ENCODE data around the gene HSD17B14. TPM values are rescaled to one million over a fixed set of nuclear protein-coding genes. Genes with fewer than 3 reads are reported as not detected.
A peak's percentile ranks its signal among the peaks of the same experiment; 100 is the strongest.

HSD17B14 gene
- total and polyA plus RNA-seq, 9 of the 15 experiments (the other 6 are each of a cell fraction or from before 2014, with no cell fraction given) = 0.16 TPM; not detected in 8

DNA sequence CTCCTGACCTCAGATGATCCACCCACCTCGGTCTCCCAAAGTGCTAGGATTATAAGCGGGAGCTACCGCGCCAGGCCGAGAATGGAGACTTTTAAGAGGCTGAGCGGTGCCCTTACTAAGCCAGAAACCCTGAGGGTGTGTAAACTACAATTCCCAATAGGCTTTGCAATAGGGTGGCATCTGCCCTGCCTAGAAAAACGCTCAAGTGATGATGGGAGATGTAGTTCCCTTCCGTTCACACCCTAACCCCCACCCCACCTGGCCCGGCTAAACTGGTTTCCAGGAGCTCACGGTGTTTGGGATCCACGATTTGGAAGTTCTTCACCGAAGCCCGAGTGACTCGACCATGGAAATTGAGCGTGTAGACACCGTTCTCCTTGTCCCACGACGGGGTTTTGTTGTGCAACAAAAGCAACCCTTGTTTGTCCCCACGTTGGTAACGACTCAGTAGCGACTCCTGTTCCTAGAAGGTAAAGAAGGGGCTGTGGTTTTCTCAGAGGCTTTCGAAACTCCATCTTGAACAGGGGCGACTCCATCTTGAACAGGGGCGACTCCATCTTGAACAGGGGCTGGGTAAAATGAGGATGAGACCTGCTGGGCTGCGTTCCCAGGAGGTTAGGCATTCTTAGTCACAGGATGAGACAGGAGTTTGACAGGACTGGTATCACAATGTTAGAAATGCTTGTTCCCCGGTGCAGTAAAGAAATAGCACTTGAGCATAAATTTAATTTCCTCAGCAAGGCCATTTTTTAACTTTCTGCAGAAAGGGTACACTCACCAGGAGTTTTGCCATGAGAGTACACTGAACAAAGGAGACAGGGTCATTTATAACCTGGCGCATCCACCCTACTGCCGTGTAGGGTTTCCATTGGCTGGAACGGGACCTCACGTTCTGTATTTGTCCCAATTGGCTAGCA, 45.7 kb upstream of the HSD17B14 start (continued):
- TF ChIP-seq NFIC (IDR thresholded peaks at IDR 0.05) = no peak
- TF ChIP-seq, protein P1, sequence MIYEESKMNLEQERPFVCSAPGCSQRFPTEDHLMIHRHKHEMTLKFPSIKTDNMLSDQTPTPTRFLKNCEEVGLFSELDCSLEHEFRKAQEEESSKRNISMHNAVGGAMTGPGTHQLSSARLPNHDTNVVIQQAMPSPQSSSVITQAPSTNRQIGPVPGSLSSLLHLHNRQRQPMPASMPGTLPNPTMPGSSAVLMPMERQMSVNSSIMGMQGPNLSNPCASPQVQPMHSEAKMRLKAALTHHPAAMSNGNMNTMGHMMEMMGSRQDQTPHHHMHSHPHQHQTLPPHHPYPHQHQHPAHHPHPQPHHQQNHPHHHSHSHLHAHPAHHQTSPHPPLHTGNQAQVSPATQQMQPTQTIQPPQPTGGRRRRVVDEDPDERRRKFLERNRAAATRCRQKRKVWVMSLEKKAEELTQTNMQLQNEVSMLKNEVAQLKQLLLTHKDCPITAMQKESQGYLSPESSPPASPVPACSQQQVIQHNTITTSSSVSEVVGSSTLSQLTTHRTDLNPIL (CRISPR knock-in tag; IDR thresholded peaks at IDR 0.05) = peak; percentile 79; the same call in 1 of the 2 replicates
- TF ChIP-seq ZNF316 (IDR thresholded peaks at IDR 0.05) = no peak
- TF ChIP-seq PTRF (tag; IDR thresholded peaks at IDR 0.05) = peak; percentile 95
- TF ChIP-seq SLC30A9 (CRISPR knock-in tag; IDR thresholded peaks at IDR 0.05) = peak; percentile 68; the same call in 1 of the 2 replicates
- 0 out of 2 replicates have a peak, but pooled peaks have one; percentile 23 for TF ChIP-seq L3MBTL2 (IDR thresholded peaks at IDR 0.05)
- TF ChIP-seq, protein P2, sequence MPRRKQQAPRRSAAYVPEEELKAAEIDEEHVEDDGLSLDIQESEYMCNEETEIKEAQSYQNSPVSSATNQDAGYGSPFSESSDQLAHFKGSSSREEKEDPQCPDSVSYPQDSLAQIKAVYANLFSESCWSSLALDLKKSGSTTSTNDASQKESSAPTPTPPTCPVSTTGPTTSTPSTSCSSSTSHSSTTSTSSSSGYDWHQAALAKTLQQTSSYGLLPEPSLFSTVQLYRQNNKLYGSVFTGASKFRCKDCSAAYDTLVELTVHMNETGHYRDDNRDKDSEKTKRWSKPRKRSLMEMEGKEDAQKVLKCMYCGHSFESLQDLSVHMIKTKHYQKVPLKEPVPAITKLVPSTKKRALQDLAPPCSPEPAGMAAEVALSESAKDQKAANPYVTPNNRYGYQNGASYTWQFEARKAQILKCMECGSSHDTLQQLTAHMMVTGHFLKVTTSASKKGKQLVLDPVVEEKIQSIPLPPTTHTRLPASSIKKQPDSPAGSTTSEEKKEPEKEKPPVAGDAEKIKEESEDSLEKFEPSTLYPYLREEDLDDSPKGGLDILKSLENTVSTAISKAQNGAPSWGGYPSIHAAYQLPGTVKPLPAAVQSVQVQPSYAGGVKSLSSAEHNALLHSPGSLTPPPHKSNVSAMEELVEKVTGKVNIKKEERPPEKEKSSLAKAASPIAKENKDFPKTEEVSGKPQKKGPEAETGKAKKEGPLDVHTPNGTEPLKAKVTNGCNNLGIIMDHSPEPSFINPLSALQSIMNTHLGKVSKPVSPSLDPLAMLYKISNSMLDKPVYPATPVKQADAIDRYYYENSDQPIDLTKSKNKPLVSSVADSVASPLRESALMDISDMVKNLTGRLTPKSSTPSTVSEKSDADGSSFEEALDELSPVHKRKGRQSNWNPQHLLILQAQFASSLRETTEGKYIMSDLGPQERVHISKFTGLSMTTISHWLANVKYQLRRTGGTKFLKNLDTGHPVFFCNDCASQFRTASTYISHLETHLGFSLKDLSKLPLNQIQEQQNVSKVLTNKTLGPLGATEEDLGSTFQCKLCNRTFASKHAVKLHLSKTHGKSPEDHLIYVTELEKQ (CRISPR knock-in tag; IDR thresholded peaks at IDR 0.05) = peak; percentile 82
- TF ChIP-seq, protein P3, sequence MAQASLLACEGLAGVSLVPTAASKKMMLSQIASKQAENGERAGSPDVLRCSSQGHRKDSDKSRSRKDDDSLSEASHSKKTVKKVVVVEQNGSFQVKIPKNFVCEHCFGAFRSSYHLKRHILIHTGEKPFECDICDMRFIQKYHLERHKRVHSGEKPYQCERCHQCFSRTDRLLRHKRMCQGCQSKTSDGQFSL (CRISPR knock-in tag; IDR thresholded peaks at IDR 0.05) = no peak
- TF ChIP-seq, protein P3 (tag; IDR thresholded peaks at IDR 0.05) = peak in 1 of 2 experiments; percentile 94; a peak in 2 of 4 replicates
- peak; percentile 97 for TF ChIP-seq HCFC1 (IDR thresholded peaks at IDR 0.05; ENCODE audit: low read depth, low read length)
- peak; percentile 84 for TF ChIP-seq ZKSCAN8 (CRISPR knock-in tag; IDR thresholded peaks at IDR 0.05)
- TF ChIP-seq ZNF583 (CRISPR knock-in tag; IDR thresholded peaks at IDR 0.05) = peak; percentile 95
- TF ChIP-seq PHF8 (IDR thresholded peaks at IDR 0.05; ENCODE audit: borderline replicate concordance, low read length) = no peak
- TF ChIP-seq POLR3A (IDR thresholded peaks at IDR 0.05; ENCODE audit: borderline replicate concordance, extremely low read depth, insufficient read depth, insufficient read length) = no peak
- TF ChIP-seq ZNF76 (CRISPR knock-in tag; IDR thresholded peaks at IDR 0.05; ENCODE audit: borderline replicate concordance) = peak; percentile 69; the same call in 1 of the 2 replicates
- TF ChIP-seq POLR2G (IDR thresholded peaks at IDR 0.05; ENCODE audit: low read depth, low read length) = 0 out of 2 replicates have a peak, but pooled peaks have one; percentile 23
- TF ChIP-seq PRMT5 (CRISPR knock-in tag; IDR thresholded peaks at IDR 0.05) = no peak
- TF ChIP-seq ETV5 (CRISPR knock-in tag; IDR thresholded peaks at IDR 0.05; ENCODE audit: low read depth) = no peak
- TF ChIP-seq DIDO1 (tag; IDR thresholded peaks at IDR 0.05; ENCODE audit: low read depth) = peak; percentile 80
- peak; percentile 87 for TF ChIP-seq ZNF699 (CRISPR knock-in tag; IDR thresholded peaks at IDR 0.05; ENCODE audit: insufficient replicate concordance)

Measured in K562 (cell line).